ENCODE measurements around the gene RBP3.

DNA sequence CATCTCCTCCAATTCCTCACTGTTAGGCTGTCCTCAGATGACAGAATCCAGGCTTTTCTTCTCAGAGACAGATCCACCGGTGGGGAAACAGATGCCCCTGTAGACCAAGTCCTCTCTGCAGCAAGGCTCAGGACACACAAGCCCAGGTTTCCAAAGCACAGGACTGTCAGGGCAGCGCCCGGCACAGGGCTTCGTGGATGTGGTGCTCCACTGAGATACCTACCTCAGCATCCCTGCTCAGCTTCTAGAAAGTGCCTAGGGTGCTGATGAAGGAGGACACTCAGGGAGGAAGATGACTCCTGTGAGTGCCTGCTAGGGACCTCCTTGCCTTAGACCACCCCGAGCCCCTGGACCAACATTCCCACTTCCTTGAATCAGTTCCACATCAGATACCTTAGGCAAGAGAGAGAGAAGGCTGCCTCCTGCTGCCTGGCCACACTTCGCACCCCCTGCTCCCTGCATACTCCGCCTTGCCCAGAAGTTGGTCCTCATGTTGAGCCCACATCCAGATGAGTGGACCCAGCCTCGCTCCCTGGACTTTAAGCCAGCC is 8.9 kb upstream of the RBP3 start:
- TF ChIP-seq RAD21 (IDR thresholded peaks at IDR 0.05; ENCODE audit: low read length): no peak
- no peak for TF ChIP-seq POLR2A (IDR thresholded peaks at IDR 0.05; ENCODE audit: low read depth, low read length)
- TF ChIP-seq, protein P1, sequence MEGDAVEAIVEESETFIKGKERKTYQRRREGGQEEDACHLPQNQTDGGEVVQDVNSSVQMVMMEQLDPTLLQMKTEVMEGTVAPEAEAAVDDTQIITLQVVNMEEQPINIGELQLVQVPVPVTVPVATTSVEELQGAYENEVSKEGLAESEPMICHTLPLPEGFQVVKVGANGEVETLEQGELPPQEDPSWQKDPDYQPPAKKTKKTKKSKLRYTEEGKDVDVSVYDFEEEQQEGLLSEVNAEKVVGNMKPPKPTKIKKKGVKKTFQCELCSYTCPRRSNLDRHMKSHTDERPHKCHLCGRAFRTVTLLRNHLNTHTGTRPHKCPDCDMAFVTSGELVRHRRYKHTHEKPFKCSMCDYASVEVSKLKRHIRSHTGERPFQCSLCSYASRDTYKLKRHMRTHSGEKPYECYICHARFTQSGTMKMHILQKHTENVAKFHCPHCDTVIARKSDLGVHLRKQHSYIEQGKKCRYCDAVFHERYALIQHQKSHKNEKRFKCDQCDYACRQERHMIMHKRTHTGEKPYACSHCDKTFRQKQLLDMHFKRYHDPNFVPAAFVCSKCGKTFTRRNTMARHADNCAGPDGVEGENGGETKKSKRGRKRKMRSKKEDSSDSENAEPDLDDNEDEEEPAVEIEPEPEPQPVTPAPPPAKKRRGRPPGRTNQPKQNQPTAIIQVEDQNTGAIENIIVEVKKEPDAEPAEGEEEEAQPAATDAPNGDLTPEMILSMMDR (conservative IDR thresholded peaks at IDR 0.05; ENCODE audit: low read depth, low read length): no peak
- TF ChIP-seq, protein P2, sequence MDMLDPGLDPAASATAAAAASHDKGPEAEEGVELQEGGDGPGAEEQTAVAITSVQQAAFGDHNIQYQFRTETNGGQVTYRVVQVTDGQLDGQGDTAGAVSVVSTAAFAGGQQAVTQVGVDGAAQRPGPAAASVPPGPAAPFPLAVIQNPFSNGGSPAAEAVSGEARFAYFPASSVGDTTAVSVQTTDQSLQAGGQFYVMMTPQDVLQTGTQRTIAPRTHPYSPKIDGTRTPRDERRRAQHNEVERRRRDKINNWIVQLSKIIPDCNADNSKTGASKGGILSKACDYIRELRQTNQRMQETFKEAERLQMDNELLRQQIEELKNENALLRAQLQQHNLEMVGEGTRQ (IDR thresholded peaks at IDR 0.05; ENCODE audit: low read depth, low read length): no peak
- no peak for TF ChIP-seq CHD1 (IDR thresholded peaks at IDR 0.05; ENCODE audit: low read depth, low read length)
- TF ChIP-seq CEBPB (IDR thresholded peaks at IDR 0.05; ENCODE audit: low read depth, low read length): no peak
- TF ChIP-seq NFE2L2 (IDR thresholded peaks at IDR 0.05; ENCODE audit: low read depth, low read length): no peak
- TF ChIP-seq RCOR1 (IDR thresholded peaks at IDR 0.05; ENCODE audit: insufficient replicate concordance, low read length): no peak
- TF ChIP-seq MXI1 (IDR thresholded peaks at IDR 0.05; ENCODE audit: borderline replicate concordance, low read depth, low read length): no peak
- TF ChIP-seq BHLHE40 (IDR thresholded peaks at IDR 0.05; ENCODE audit: low read depth, low read length): no peak
- TF ChIP-seq FOS (IDR thresholded peaks at IDR 0.05; ENCODE audit: low read depth, low read length): no peak
- no peak for TF ChIP-seq MAZ (IDR thresholded peaks at IDR 0.05; ENCODE audit: borderline replicate concordance, low read depth, low read length)
- TF ChIP-seq SMC3 (IDR thresholded peaks at IDR 0.05; ENCODE audit: low read depth, low read length): no peak

All from IMR-90 (cell line).